Panc1 (cell line): ENCODE data around the gene TES. TPM values are rescaled to one million over a fixed set of nuclear protein-coding genes. Genes with fewer than 3 reads are reported as not detected.

Experiments used
- ATAC-seq: fragments of 200-7000 bp; cut with Tn5 transposase; 2 replicates; pipeline ENCODE4 v1.9.1; 2020; ENCODE audit warnings: mild to moderate bottlenecking, moderate library complexity
- BruUV-seq: library from RNA; stranded (reverse); fragments of 400-500 nt; replicated peaks from 2 replicates; lab custom pipeline; 2021; lab: Mats Ljungman, UMichigan
- CTCF ChIA-PET: fragments of 300-600 bp; sonication (Branson Sonifier 250); formaldehyde crosslinking; loops from one replicate; lab custom pipeline; 2022; ENCODE audit warnings: antibody characterized with exemption; lab: Charles Lee
- POLR2A ChIA-PET: fragments of 300-600 bp; sonication (Branson Sonifier 250); formaldehyde crosslinking; loops from one replicate; lab custom pipeline; 2022; ENCODE audit warnings: antibody characterized with exemption; lab: Charles Lee
- DNase-seq: peaks from one replicate; pipeline ENCODE4 v3.0.0-alpha.2; 2010; ENCODE audit warnings: low read depth, low spot score
- H3K27ac ChIP-seq: 2 replicates; pipeline ENCODE4 v1.5.1; 2011; ENCODE audit warnings: mild to moderate bottlenecking, low read length, inconsistent platforms
- H3K27me3 ChIP-seq: fragments of 200-500 bp; sonication (Bioruptor generic); 2 replicates; pipeline ENCODE4 v1.6.0; 2014; ENCODE audit warnings: low read length, inconsistent platforms; ENCODE audit not compliant: control insufficient read depth, insufficient read depth
- H3K36me3 ChIP-seq: fragments of 200-500 bp; sonication (Bioruptor generic); 2 replicates; pipeline ENCODE4 v1.5.1; 2014; ENCODE audit warnings: inconsistent platforms, mild to moderate bottlenecking, low read length, moderate library complexity; ENCODE audit not compliant: control insufficient read depth, insufficient read depth
- H3K4me1 ChIP-seq: 2 replicates; pipeline ENCODE4 v1.5.1; 2011; ENCODE audit warnings: inconsistent platforms, mild to moderate bottlenecking, low read length, moderate library complexity; ENCODE audit not compliant: control insufficient read depth, insufficient read depth
- H3K4me3 ChIP-seq, 2 experiments: 2 replicates each; pipeline ENCODE4 v1.5.1; 2011 to 2012; ENCODE audit warnings: low read depth in 2 of 2, low read length in 2 of 2, mild to moderate bottlenecking in 2 of 2, inconsistent platforms in 1 of 2, moderate library complexity in 1 of 2
- H3K9me3 ChIP-seq: fragments of 200-500 bp; sonication (Bioruptor generic); 2 replicates; pipeline ENCODE4 v1.5.1; 2014; ENCODE audit warnings: low read depth, mild to moderate bottlenecking, inconsistent platforms, low read length, moderate library complexity; ENCODE audit not compliant: control insufficient read depth, insufficient read depth
- POLR2AphosphoS5 ChIP-seq: IDR thresholded peaks from 2 replicates; pipeline ENCODE4 v1.6.1; 2012; ENCODE audit warnings: mild to moderate bottlenecking, low read depth, low read length, moderate library complexity
- REST ChIP-seq, 2 experiments: IDR thresholded peaks; 2 replicates each; pipeline ENCODE4 v1.6.1; 2011 to 2012; ENCODE audit warnings: low read depth in 2 of 2, control low read depth in 1 of 2, low read length in 1 of 2, mild to moderate bottlenecking in 1 of 2, moderate library complexity in 1 of 2; ENCODE audit not compliant: insufficient read depth in 1 of 2
- SIN3A ChIP-seq: IDR thresholded peaks from 2 replicates; pipeline ENCODE4 v1.6.1; 2012; ENCODE audit warnings: low read depth, mild to moderate bottlenecking, low read length, moderate library complexity, borderline replicate concordance; ENCODE audit not compliant: insufficient read depth
- TCF7L2 ChIP-seq: IDR thresholded peaks from 2 replicates; pipeline ENCODE4 v1.6.1; 2011; ENCODE audit warnings: mild to moderate bottlenecking, low read depth, low read length, inconsistent platforms
- in situ Hi-C: cut with HindIII; loops from 2 replicates; pipeline ENCODE4 v1.10.0; 2016; ENCODE audit warnings: low sequenced_read_pairs, low pct_unique_long_range_greater_than_20kb
- intact Hi-C: fragments of 100-400 bp; cut with micrococcal nuclease; formaldehyde crosslinking; loops from one replicate; pipeline ENCODE4 v1.10.0; 2022; ENCODE audit not compliant: unreplicated experiment
- total RNA-seq: library from RNA; stranded (reverse); gene quantifications from one replicate; pipeline ENCODE4 v1.2.1, GENCODE V29; 2021; ENCODE audit not compliant: unreplicated experiment
- TF ChIP-seq, protein P1 (sequence below): fragments of 450-650 bp; IDR thresholded peaks from 2 replicates; pipeline ENCODE4 v1.5.1; 2017; ENCODE audit warnings: mild to moderate bottlenecking

TES gene
- total RNA-seq, 1 experiment from 2014 or later, result 99.4 TPM

GRCh38 chr7:116291937-116292336 lies 81.6 kb downstream of the TES start:
- no TSS peak for BruUV-seq

DNA sequence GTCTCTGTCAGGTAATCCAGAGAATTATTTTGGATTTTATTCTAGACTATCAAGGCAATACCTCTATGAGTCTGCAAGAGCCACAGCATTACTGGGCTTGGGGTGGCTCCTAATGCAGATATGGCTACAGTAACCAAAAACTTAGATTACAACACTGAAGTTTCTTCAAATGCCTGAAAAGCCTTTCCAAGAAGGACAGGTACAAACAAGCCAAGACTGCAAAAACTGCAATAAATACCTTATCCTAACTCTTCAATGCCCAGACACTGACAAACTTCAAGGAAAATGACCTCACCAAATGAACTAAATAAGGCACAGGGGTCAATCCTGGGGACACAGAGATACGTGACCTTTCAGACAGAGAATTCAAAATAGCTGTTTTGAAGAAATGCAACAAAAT lies 82.0 kb downstream of the TES start:
- DNase-seq (no peak), ATAC-seq (no peak)
- Histone ChIP-seq H3K4me3 (no peak overlapping the region), H3K9me3 (no peaks in the 10 kb centered on the region), H3K27ac (peak overlapping the region; percentile 48; the same call in 1 of the 2 replicates), H3K36me3 (no peaks in the 10 kb centered on the region), H3K27me3 (no peaks in the 10 kb centered on the region), H3K4me1 (peaks cover 6% of the 10 kb centered on the region)
- no peak for TF ChIP-seq SIN3A
- no peak for TF ChIP-seq REST (IDR thresholded peaks at IDR 0.05; ENCODE audit: insufficient read depth in 1 of 2, low read depth in 2 of 2, low read length in 1 of 2)
- no peak for TF ChIP-seq POLR2AphosphoS5
- TF ChIP-seq, protein P1, sequence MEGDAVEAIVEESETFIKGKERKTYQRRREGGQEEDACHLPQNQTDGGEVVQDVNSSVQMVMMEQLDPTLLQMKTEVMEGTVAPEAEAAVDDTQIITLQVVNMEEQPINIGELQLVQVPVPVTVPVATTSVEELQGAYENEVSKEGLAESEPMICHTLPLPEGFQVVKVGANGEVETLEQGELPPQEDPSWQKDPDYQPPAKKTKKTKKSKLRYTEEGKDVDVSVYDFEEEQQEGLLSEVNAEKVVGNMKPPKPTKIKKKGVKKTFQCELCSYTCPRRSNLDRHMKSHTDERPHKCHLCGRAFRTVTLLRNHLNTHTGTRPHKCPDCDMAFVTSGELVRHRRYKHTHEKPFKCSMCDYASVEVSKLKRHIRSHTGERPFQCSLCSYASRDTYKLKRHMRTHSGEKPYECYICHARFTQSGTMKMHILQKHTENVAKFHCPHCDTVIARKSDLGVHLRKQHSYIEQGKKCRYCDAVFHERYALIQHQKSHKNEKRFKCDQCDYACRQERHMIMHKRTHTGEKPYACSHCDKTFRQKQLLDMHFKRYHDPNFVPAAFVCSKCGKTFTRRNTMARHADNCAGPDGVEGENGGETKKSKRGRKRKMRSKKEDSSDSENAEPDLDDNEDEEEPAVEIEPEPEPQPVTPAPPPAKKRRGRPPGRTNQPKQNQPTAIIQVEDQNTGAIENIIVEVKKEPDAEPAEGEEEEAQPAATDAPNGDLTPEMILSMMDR, result no peak
- no peak for TF ChIP-seq TCF7L2
- ChIA-PET POLR2A (no interaction called here), CTCF (no interaction called here)
- intact Hi-C loops, result no loop called here
- no TSS peak for BruUV-seq
- in situ Hi-C loops, result no loop called here

More at GRCh38 chr7:116291937-116292336, 81.6 kb downstream of the TES start:
- TF ChIP-seq TCF7L2 (no peak), REST (IDR thresholded peaks at IDR 0.05; ENCODE audit: insufficient read depth in 1 of 2, low read depth in 2 of 2, low read length in 1 of 2) (no peak), POLR2AphosphoS5 (no peak), SIN3A (no peak)
- TF ChIP-seq, protein P1, result no peak
- no peak for ATAC-seq
- no peaks in the 10 kb centered on the region for H3K27me3 ChIP-seq
- peak overlapping the region; percentile 71; the same call in 1 of the 2 replicates for H3K27ac ChIP-seq
- ChIA-PET POLR2A (no interaction called here), CTCF (no interaction called here)
- DNase-seq, result no peak
- no peaks in the 10 kb centered on the region for H3K9me3 ChIP-seq
- peaks cover 8% of the 10 kb centered on the region for H3K4me1 ChIP-seq
- in situ Hi-C loops (no loop called here), intact Hi-C loops (loop anchor here (1.0 kb wide), 1 partner anchor 9 kb away; no protein-coding TSS in a partner anchor)
- H3K36me3 ChIP-seq, result no peaks in the 10 kb centered on the region
- H3K4me3 ChIP-seq, result no peak overlapping the region
